ENCODE results near the gene GLT6D1. TPM values are rescaled to one million over a fixed set of nuclear protein-coding genes. Genes with fewer than 3 reads are reported as not detected.

GLT6D1 gene
- total and polyA plus RNA-seq, 2 of the 4 experiments (the other 2 are of a cell fraction) = not detected

GRCh38 chr9:135641745-135642144 lies 2.4 kb upstream of the GLT6D1 start:
- H3K36me3 ChIP-seq (ENCODE audit: control insufficient read depth, insufficient read depth, low read length) = no peaks in the 10 kb centered on the region
- H3K56ac ChIP-seq (ENCODE audit: extremely low read depth, insufficient read depth, low read length) = no peak overlapping the region
- no peak overlapping the region for H2AK5ac ChIP-seq (ENCODE audit: low read depth, low read length)
- H3K27ac ChIP-seq (ENCODE audit: insufficient read depth, low read length) = no peak overlapping the region
- TF ChIP-seq NFE2L2 (IDR thresholded peaks at IDR 0.05; ENCODE audit: low read depth, low read length) (no peak), RAD21 (IDR thresholded peaks at IDR 0.05; ENCODE audit: low read length) (no peak), RFX5 (IDR thresholded peaks at IDR 0.05; ENCODE audit: low read depth, low read length) (no peak), ELK1 (IDR thresholded peaks at IDR 0.05; ENCODE audit: borderline replicate concordance, low read depth, low read length) (no peak), SMC3 (IDR thresholded peaks at IDR 0.05; ENCODE audit: low read depth, low read length) (no peak), CEBPB (IDR thresholded peaks at IDR 0.05; ENCODE audit: low read depth, low read length) (no peak), POLR2A (IDR thresholded peaks at IDR 0.05; ENCODE audit: low read depth, low read length) (no peak), BHLHE40 (IDR thresholded peaks at IDR 0.05; ENCODE audit: low read depth, low read length) (no peak), RCOR1 (IDR thresholded peaks at IDR 0.05; ENCODE audit: insufficient replicate concordance, low read length) (no peak), MAFK (IDR thresholded peaks at IDR 0.05; ENCODE audit: low read depth, low read length) (no peak), MXI1 (IDR thresholded peaks at IDR 0.05; ENCODE audit: borderline replicate concordance, low read depth, low read length) (no peak)
- H3K4me3 ChIP-seq (ENCODE audit: insufficient read depth, low read depth, low read length) = no peak overlapping the region
- WGBS, 2 experiments (ENCODE audit: extremely low coverage in 2 of 2, insufficient read length in 1 of 2) = no CpG with 5 or more reads among the region's 8 CpGs
- H4K91ac ChIP-seq (ENCODE audit: insufficient read depth, low read depth, low read length) = no peak overlapping the region
- H2BK15ac ChIP-seq (ENCODE audit: low read depth, low read length) = no peak overlapping the region
- no peak overlapping the region for H3K4me2 ChIP-seq (ENCODE audit: low read depth, low read length)
- DNase-seq (peak; percentile 8), ATAC-seq (ENCODE audit: low read depth) (no peak)
- CTCF ChIA-PET = interaction anchor here (1.2 kb wide), 1 partner anchor 10 kb away, joined by 5 read pairs; no protein-coding TSS in a partner anchor
- H2AFZ ChIP-seq (replicated peaks; ENCODE audit: low read length, poor library complexity) = no peak overlapping the region
- no peak overlapping the region for H3K4ac ChIP-seq (ENCODE audit: low read depth, low read length)
- no peak overlapping the region for H4K8ac ChIP-seq (ENCODE audit: low read depth in 2 of 2, low read length in 2 of 2)
- no peak overlapping the region for H3K9ac ChIP-seq (ENCODE audit: low read depth, low read length)
- no peaks in the 10 kb centered on the region for H3K27me3 ChIP-seq (ENCODE audit: control insufficient read depth, insufficient read depth, low read length)
- H2BK120ac ChIP-seq (ENCODE audit: low read depth, low read length) = no peak overlapping the region
- H2BK5ac ChIP-seq (ENCODE audit: low read depth, low read length, poor library complexity, severe bottlenecking) = no peak overlapping the region
- no peaks in the 10 kb centered on the region for H3K4me1 ChIP-seq (ENCODE audit: control insufficient read depth, insufficient read depth, low read length)
- peaks cover 5% of the 10 kb centered on the region for H3K9me3 ChIP-seq (ENCODE audit: control insufficient read depth, insufficient read depth, low read length)
- H4K20me1 ChIP-seq (ENCODE audit: insufficient read depth, low read length) = no peaks in the 10 kb centered on the region
- no peak overlapping the region for H3K23ac ChIP-seq (ENCODE audit: low read depth, low read length)
- H3K14ac ChIP-seq (replicated peaks; ENCODE audit: low read depth, low read length) = no peak overlapping the region
- POLR2A ChIA-PET (ENCODE audit: unreplicated experiment) = no interaction called here
- H3K18ac ChIP-seq (ENCODE audit: low read depth, low read length) = no peak overlapping the region
- H4K5ac ChIP-seq (ENCODE audit: low read depth, low read length) = no peak overlapping the region
- no peak overlapping the region for H2BK20ac ChIP-seq (ENCODE audit: low read depth, low read length)
- intact Hi-C loops (cut with micrococcal nuclease) = no loop called here
- dilution Hi-C loops (cut with HindIII; ENCODE audit: low sequenced_read_pairs, unreplicated experiment) = no loop called here
- in situ Hi-C loops (cut with MboI; ENCODE audit: low sequenced_read_pairs) = no loop called here
- no peaks in the 10 kb centered on the region for H3K9me1 ChIP-seq (ENCODE audit: insufficient read depth, low read length)
- no TSS peak for BruUV-seq (replicated peaks)
- H3K79me1 ChIP-seq (ENCODE audit: low read depth in 1 of 2, low read length in 2 of 2) = no peaks in the 10 kb centered on the region
- no peak overlapping the region for H2AK9ac ChIP-seq (replicated peaks; ENCODE audit: low read depth, low read length, poor library complexity)

All from IMR-90 (cell line).